GM18858 (cell line): Measurements from ENCODE around the gene ZBTB22.

Experiments
- ATAC-seq: cut with Tn5 transposase; IDR thresholded peaks from one replicate; pipeline ENCODE4 v1.9.1; 2021; ENCODE audit not compliant: unreplicated experiment

Gene ZBTB22

DNA sequence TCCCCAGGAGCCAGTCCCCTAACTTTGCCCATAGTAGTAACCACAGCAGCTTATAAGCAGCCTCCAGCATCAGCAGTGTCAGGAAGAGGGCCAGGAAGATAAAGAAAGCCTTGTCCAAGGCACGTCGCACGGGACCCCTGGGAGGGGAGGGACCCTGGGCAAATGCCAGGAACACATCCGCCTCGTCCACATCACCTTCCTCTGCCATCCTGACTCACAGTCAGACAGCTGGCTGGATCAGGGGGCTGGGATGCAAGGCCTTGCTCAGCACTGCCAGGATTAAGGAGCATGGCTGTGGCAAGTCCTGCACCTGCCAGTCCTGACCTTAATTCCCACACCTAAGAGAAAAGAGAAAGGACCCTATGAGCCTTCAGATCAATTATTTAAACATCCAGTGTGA lies 11.5 kb upstream of the ZBTB22 start:
- no peak for ATAC-seq

DNA sequence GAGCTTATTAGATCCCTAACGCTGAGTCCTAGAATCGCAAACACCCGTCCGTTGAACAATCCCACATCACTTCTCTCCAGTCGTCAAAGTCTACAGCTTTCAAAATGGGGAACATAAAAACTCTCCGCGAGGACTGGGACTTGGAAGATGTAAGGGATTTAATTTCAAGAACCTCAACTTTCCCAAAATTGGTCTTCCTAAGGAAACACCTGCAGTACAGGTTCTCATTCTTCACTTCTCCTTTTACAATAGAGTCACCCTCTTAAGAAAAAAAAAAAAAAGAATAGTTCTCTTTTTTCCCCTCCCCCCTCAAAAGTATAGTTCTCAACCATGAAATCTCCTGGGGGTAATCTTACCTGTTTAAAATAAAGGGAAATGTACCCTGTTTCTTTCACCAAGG lies 6.6 kb upstream of the ZBTB22 start:
- no peak for ATAC-seq

DNA sequence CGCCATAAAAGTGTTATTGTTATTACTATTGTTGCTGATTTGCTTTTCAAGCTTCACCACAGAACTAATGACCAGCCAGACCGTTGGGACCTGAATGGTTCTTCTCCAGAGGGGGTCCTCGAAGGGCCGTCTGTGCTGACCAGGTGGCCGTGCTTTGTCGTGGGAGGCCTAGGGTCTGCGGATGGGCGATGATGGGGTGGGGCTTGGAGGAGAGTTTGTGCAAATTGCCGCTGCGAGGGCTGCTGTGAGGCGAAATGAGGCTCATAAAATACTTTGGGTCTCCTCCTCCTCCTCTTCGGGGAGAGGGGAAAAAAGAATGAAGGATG lies 6.0 kb upstream of the ZBTB22 start:
- ATAC-seq = no peak

DNA sequence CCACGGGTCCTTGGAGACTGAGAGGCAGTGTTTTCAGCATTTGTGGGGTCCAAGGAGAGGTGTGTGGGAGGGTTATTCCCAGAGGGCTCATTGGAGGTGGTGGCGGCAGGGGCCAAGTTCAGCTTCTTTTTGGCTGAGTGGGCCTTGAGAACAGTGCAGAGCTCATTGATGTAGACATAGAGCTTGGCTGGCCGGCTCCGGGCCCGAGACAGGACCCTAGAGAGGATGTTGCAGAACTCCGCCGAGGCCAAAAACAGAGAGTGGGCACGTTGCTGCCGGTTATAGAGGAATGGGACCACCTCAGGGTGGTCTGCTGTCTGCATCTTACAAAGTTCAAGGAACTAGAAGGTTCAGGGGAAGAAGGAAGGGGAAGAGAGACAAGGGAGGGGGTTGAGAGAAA lies 3.7 kb upstream of the ZBTB22 start:
- ATAC-seq = no peak

DNA sequence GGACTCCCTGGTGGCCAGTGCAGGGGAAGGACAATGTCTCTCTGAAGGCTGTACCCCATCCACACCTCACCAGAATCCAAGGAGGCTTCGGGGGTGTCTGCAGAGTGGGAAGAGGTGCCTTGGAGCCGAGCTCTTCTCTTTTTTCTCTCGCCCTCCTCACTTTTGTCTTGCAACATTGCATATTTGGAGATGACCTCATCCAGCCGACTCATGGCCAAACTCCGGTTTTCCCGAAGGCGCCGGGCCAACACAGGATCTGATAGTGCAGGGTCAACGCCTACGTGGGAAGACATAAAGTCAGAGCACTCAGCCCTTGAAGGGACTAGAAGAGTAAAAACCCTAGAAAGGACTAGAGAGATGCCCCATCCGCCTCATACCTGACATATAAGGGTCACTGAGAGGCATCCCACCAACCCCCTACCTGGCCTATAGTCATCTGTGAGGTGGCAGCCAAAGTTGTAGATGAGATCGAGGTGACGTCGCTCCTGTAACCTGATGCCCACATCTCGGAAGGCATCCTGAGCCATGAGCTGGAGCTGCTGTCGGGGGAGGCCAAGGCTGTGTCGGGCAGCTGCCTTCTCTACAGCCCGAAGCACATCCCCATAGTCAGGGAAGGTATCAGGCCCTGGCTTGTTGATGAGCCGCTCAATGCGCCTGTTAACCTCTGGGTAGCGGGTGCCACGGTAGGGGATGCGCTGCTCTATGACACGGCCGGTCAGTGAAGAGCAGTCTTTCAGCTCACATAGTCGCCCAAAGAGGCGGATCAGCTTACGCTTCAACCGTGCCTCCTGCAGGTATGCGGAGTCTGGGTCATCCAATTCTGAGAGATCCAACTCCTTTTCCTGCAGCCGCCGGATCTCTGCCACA lies 3.0 kb upstream of the ZBTB22 start:
- no peak for ATAC-seq

DNA sequence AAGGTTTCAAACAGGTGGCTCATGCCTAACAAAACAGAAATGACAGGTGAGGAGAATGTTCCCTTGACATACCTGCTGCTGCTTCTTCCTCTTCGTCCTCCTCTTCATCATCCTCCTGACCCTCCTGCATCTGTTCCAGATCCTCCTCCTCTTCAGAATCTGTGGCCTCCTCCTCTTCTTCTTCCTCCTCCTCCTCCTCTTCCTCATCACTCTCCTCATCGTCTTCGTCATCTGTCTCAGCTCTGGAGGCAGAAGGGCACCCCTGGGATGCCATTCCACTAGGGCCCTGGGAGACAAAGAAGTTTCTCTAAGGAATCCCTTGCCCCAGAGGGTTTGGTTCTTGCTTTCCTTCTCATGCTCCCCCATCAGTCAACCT lies 2.4 kb upstream of the ZBTB22 start:
- no peak for ATAC-seq

DNA sequence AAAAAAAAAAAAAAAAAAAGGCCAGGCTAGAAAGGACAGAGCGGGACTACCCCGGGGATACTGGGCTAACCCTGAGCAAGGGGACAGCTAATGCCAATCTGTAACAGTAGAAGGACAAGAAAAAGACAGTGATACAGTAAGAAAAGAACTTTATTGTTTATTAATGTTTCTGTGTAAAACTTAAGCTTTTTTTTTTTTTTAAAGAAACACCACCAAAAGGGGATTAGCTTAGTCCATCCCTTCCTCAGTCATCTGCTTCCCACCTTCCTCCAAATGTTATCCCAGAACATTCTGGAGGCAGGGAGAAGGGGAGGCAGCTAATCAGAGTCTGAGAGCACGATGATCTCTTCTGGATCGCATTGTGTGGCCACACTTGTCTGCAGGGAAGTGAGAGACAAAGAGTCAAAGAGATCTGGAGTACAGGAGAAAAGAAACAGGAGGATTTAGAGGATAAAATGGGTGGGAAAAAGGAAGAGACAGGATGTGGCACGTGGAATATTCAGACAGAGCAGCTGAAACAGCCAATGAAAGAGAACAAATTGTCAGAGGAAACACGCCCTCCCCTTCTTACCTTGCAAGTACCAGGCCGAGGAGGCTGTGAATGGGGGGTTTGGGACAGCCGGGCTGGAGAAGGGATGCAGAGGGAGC lies 1.0 kb upstream of the ZBTB22 start:
- no peak for ATAC-seq

DNA sequence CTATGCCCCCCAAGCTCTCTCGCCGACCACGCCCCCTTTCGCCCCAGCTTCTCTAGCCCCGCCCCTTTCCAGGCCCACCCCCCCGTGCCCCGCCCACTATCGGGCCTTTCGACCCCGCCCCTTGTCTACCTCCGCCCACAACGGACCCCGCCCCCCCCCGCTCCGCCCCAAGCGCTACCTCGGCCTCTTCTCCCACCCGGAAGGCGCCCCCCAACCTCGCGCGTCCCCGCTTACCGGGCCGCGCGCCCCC lies 200 bp downstream of the ZBTB22 start:
- no peak for ATAC-seq

DNA sequence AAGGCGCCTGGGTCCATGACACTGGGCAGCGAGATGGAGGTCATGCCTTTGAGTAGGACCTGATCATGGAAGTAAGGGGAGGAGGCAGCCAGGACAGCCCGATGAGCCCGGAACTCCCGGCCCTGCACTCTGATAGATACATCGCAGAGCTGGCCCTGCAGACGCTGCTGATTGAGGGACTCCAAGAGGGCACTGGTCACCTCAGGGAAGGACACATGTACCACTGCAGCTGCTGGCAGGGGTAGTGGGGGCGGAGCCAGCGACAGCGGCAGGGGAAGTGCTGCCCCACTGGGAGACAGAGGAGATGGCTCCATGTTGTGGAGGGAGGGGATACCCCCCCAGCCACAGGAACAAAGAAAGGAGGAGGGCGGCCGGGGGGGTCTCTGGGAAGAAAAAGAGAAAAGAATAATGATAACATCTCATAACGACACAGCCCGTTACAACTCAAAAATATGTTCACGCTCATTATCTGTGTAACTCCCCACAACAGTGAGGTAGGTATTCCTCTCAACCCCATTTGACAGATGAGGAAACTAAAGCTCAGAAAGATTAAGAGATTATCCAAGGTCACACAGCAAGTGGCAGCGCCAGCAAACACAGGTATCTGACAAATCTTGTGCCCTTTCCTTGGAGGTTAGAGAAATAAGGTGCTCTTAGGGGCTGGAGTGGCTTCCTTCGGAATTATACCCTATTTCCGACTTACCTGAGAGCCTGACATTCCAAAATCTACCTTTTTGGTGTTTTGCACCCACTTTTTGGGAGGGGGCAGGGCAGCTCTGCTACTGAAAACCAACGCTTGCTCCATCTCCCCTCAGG lies 733 bp downstream of the ZBTB22 start:
- no peak for ATAC-seq

DNA sequence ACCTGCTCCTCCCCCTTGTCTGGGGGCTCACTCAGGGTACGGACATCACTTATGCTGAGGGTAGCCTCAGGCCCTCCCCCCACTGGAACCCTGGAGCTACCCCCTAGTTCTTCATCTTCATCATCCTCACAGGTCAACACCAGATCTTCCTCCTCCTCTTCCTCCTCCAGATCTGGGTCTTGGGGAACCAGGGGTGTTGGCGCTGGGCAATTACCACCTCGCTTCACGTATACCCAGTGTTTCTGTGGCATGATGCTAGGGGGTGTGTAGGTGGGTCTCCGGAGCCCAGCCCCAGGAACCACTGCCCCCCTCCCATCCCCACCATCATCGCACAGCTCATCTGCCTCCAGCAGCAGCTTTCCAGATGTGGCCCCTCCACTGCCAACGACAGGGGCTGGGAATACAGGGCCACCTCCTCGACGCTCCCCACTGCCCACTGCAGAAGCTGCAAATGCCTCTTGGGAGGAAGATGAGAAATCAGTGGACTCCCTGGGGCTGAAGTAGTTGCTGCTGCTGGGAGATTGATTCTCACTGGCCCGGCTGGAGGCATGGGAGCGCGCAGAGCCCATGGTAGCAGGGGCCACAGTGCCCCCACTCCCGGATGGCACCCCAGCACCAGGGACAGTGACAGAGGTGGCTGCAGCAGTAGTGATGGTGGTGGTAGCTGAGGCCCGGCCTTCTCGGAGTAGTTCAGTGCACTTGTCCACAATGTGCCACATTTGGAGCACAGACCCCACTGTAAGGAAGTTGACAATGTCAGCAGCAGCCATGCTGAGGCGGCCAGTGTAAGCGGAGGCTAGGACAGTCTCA lies 1.5 kb downstream of the ZBTB22 start:
- no peak for ATAC-seq

DNA sequence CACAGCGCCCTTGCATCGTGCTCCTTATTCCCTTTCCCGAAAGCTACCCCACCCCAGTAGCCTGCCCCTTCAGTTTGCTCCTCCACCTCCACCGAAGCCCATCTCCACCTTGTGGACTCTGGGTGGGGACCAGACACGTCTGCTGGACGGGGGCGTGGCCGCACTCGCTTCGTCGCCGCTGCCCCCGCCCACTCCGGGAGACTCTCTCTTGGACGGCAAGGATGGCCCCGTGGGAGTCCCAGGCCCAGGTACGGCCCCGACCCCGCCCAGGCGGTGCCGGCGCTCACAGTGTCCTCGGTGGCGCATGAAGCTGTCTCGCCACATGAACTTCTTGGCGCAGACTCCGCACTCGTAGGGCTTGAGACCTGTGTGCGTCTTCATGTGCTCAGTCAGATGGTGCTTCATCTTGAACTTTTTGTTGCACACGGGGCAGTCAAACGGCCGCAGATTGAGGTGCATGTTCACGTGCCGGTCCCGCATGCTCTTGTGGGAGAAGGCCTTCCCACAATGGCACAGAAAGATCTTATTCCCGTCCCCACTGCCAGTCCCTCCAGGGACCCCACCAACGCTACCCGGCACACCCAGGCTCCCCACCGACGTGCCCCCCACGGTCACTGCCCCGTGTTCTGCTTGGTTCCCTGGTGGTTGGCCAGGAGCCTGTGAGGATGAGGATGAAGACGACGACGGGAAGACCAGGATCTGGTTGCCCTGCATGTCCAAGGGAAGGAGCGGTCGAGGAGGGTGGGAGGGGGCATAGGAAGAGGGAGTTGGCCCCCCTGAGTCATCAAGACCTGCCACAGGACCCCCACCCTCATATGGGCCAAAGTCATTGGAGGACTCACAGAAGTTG lies 2.4 kb downstream of the ZBTB22 start:
- ATAC-seq = no peak

DNA sequence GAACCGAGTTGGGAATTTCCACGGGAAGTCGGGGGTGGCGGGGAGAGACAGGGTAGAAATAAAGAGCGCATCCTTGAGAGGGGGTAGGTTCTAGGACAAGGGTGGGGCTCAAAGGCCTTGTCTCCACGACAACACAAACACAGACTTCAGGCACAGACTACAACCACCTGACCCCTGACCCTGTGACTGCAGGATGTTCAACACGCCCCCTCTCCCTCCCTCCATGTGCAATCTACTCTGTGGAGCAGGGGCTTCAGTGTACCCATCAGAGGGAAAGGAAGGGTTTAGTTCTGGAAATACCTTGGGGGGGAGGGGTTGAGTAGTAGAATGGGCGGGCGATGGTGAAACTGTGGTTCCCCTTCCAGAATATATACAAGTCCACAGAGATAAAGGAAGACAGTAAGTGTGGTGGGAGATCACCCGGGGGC lies 3.0 kb downstream of the ZBTB22 start:
- no peak for ATAC-seq

DNA sequence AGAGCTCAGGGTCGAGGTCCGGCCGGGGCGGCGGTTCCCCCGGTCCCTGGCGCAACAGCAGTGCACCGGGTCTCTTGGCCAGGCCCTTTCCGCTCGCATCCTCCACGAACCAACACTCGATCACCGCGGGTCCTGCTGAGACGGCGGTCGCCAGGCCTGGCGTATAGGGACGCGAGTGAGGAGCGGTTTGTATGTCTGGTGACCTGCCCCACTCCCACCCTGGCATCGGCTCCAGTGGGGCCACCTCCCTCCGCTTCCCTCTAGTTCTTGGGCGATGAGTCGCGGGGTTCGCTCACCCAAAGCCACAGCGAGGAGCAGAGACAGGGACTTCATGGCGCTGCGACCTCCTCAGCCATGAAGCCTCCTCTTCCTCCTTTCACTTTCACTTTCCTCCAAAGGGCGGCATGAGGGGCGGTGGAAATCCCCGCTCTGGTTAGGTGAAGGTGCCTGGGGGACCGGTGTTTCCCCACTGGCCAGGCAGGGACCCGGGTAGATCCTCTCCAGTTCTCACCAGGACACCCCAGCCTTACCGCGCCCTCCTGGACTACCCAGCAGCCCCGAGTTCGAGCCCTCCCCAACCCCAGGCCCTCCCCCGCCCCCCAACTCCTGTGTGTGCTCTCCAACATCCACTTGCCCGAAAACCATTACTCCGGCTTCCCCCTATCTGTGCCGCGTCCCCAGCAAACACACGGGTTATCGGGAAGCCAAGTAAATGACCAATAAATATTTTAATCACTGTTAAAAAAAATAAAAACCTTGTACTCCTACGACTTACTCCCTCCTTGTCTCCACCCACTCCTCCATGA lies 3.6 kb downstream of the ZBTB22 start, which contains the start of gene TAPBP:
TSS of gene TAPBP (minus strand) at position 370 of the 806 bp plus-strand sequence. CDS start at position 333, 37 bp downstream.
- ATAC-seq = peak; percentile 29

DNA sequence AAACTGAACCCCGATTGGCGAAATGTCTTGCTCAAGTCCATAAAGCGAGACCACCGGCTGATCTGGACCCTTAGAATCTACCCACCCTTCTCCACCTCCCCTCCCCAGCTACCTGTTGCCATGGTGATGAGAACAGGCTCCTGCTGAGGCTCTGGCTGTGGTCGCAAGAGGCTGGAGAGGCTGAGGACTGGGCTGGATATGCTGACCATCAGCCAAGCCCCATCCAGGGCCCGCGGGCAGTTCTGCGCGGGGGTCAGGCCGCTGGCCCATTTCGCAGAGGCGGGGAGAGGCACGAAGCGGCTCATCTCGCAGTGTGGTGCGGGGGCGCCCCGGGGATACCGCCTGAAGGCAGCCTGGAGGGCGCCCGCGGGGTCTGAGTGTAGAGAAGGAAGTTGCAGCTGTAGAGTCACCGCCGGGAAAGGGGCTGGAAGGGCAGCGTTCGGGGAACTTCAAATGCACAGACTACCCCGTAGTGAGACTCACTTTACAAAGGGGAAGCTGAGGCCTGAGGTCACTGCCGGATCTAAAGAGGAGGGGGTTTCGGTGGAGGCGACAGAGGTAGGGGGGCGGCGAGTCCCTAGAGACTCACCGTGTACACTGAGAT lies 4.3 kb downstream of the ZBTB22 start:
- ATAC-seq = no peak

DNA sequence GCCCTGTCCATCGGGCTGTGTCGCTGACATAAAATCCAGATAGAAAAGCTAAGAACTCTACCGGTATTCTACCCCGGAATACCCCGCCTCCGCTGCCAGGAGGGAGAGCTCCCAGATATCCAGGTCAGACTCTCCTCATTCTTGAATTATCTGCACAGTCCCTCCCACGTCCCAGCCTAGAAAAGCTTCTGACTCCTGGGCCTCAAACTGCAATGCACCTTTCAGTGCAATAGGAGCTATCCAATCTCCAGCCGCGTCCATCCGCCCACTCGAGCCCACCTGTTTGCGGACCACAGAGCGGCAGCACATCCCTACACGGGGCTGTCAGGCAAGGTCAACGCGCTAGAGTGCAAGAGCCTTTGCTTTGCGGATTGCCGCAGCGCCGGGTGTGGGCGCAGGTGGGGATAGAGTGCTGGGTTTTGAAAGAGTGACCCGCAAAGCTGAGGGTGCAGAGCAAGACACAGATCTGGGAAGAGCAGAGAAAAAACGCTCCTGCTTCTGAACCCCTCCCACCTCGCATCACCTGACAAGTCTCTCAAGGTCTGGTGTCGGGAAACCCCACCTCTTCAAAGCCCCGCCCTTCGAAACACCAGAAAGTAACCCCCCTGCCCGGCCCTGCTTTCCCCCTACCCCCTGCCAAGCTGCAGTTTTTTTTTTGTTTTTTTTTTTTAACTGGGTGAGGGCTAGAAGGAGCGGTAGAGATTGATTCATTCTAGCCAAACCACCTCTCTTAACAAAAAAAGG lies 5.0 kb downstream of the ZBTB22 start:
- no peak for ATAC-seq

DNA sequence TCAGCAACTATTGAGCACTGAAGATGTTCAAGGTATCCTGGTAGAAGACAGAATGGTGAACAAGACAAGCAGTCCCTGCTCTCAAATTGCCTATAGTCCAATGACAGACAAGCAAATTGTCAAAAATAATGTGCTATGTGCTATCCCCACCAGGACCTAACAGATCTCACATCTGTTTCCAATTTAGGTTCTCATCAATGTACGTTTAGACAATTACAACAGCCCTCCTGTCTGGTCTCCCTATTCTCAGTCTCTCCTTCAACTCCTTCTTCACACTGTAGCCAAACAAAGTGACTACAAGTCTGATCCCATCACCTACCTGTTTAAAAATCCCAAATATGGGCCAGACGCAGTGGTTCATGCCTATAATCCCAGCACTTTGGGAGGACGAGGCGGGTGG lies 11.2 kb downstream of the ZBTB22 start:
- no peak for ATAC-seq

DNA sequence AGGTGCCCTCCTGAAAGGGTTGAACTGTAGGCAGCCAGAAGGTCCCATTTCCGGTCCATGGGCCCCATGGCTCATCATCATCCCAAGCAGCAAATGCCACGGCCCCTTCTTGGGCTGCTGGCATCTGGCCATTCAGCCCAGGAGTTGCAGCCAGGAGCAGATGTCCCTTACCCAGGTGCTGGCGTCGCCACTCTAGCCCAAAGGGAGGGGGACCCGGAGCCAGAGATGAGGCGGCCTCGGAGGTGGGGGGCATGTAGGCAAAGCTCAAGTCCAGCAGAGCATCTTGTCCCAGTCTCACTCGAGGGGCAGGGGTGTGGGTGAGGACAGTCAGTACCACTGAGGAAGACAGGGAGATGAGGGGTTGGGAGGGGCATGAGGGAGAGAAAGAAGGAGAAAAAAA lies 12.5 kb downstream of the ZBTB22 start:
- ATAC-seq = no peak

DNA sequence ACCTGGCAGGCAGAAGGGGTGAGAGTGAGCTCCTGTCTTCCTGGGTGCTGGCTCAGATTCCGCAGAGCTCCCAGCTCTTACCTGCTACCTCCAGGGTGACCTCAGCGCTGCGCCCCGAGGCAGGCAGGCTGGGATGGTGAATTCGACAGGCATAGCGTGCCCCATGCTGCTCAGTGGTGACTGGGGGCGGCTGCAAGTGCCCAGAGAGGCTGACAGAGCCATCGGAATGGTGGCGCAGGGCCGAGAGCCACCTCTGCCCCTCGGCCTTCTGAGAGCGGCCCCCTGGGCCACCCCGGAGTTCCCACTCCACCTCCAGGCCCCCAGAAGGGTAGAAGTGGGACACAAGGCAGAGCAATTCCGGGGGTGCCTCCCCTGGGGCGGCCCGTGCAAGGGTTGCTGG lies 13.3 kb downstream of the ZBTB22 start:
- no peak for ATAC-seq
